Heart left ventricle (tissue), 16 donors: ENCODE results near the gene NKIRAS1. TPM values are rescaled to one million over a fixed set of nuclear protein-coding genes. Genes with fewer than 3 reads are reported as not detected.

Experiments
- ATAC-seq, 4 donors: fragments of 200-7000 bp; cut with Tn5 transposase; one replicate each; pipeline ENCODE4 v1.9.1; 2020 to 2022; ENCODE audit warnings: moderate library complexity in 4 of 4, mild to moderate bottlenecking in 3 of 4, moderate number of reproducible peaks in 1 of 4
- DNase-seq, 5 donors: peaks; one replicate each; pipeline ENCODE4 v3.0.0-alpha.2; 2020
- H3K27ac ChIP-seq, 12 donors: fragments of 200-600 bp; sonication (generic) in 4 of 12; one replicate each; pipeline versions ENCODE4 v1.5.0 to v1.8.0; 2016 to 2022; ENCODE audit warnings: mild to moderate bottlenecking in 2 of 12
- H3K27me3 ChIP-seq, 9 donors: fragments of 200-600 bp; sonication (generic) in 2 of 9; one replicate each; pipeline versions ENCODE4 v1.5.1 to v1.8.0; 2016 to 2022; ENCODE audit warnings: mild to moderate bottlenecking in 3 of 9
- H3K36me3 ChIP-seq, 9 donors: fragments of 200-600 bp; sonication (generic) in 2 of 9; one replicate each; pipeline versions ENCODE4 v1.5.0 to v1.8.0; 2018 to 2022; ENCODE audit warnings: mild to moderate bottlenecking in 2 of 9
- H3K4me1 ChIP-seq, 12 donors: fragments of 200-600 bp; sonication (generic) in 4 of 12; one replicate each; pipeline versions ENCODE4 v1.5.0 to v1.8.0; 2016 to 2022; ENCODE audit warnings: mild to moderate bottlenecking in 3 of 12
- H3K4me3 ChIP-seq, 12 donors: fragments of 200-600 bp; sonication (generic) in 4 of 12; one replicate each; pipeline versions ENCODE4 v1.5.0 to v1.8.0; 2017 to 2022; ENCODE audit warnings: mild to moderate bottlenecking in 9 of 12, moderate library complexity in 4 of 12
- H3K9me3 ChIP-seq, 12 donors: fragments of 200-600 bp; sonication (generic) in 4 of 12; one replicate each; pipeline versions ENCODE4 v1.5.0 to v1.8.0; 2016 to 2022; ENCODE audit warnings: mild to moderate bottlenecking in 1 of 12
- CTCF ChIP-seq, 12 donors: fragments of 200-600 bp; sonication (generic) in 4 of 12; IDR thresholded peaks; one replicate each; pipeline versions ENCODE4 v1.5.0 to v1.8.0; 2018 to 2022; ENCODE audit warnings: antibody characterized with exemption in 12 of 12, mild to moderate bottlenecking in 5 of 12
- POLR2A ChIP-seq, 2 donors: fragments of 450-650 bp; IDR thresholded peaks; one replicate each; pipeline ENCODE4 v1.6.1; 2017; ENCODE audit warnings: antibody characterized with exemption in 2 of 2, mild to moderate bottlenecking in 2 of 2, moderate library complexity in 2 of 2
- WGBS, 4 donors: extraction: QIAGEN DNeasy Blood & Tissue Kit in 2 of 4; methylation state at CpG; one replicate each; pipeline versions ENCODE4 v1.1.5 to v1.1.7; 2013 to 2018; 5-methylcytosine and 5-hydroxymethylcytosine counted together
- intact Hi-C, 10 donors: fragments of 100-400 bp; cut with DNase I; formaldehyde crosslinking; loops; one replicate each; pipeline versions ENCODE4 v1.11.1 to v1.14.2; 2022
- long read RNA-seq, 3 donors: library from polyadenylated mRNA; unstranded; transcript quantifications; one replicate each; pipeline ENCODE4 v2.0.0, GENCODE V29; 2020 to 2021
- polyA plus RNA-seq, 2 donors: library from polyadenylated mRNA; stranded (reverse); fragments of 200-250 nt; gene quantifications; one replicate each; pipeline ENCODE4 v1.2.3, GENCODE V29; 2013
- total RNA-seq, 9 donors: library from RNA; depleted of rRNA in 2 of 9; stranded (reverse); fragments of >200 nt in 2 of 9; fragmentation: NEBNext Ultra II Directional in 3 of 9; extraction: Animal tissue kit (Norgen Biotek cat#: 25700) in 3 of 9; gene quantifications; one replicate each; pipeline versions ENCODE4 v1.1.0 to v1.2.4, GENCODE V29; 2016 to 2023
- donor health status: ischemic (EF 13 %, LVEDD 7.1; RV severe dilation, severe dysfunction).
- donor health status: healthy with polysubstance abuse.
- donor health status: DM: no; HTN: yes; CAD: no.
- donor health status: DM: no; HTN: no; CAD: no.
- donor health status: ischemic (EF 25% LVEDD 6.9; RV normal size, moderate dysfunction).
- donor health status: ischemic (EF 25% LVEDD 5.7; RV mildly dilated, moderate dysfunction).
- donor health status: healthy.
- donor health status: DM: yes; HTN: yes; CAD: no.
- donor health status: ischemic (EF 35%, LVEDD 5.7; RV mildly dilated, moderate dysfunction).
- donor health status: nonischemic (EF 11% LVEDD 7.7; RV severe dilation, severe dysfunction).
- donor health status: DM: yes; HTN: yes; CAD: no.
- donor health status: PGD.
- donor health status: ischemic (EF 29% LVEDD 5.4; RV normal size, mild dysfunction).
- donor health status: nonischemic (EF 23%, LVEDD 6.1; RV moderate dilation, normal function).

NKIRAS1 gene
- total RNA-seq (10 to 100 TPM; 15.2 to 23.2 (median 18.8) TPM), polyA plus RNA-seq (10 to 100 TPM; 13.3 to 17.8 TPM)
- long read RNA-seq, donor 1, transcript NKIRAS1-206 (5 exons, 2,014 nt): major isoform, 33 of 47 reads
- long read RNA-seq, donor 1, partial matches to known transcripts: 0 of 47 reads
- long read RNA-seq, donor 1, other reads (novel, unspliced or antisense): 11 of 47 reads
- long read RNA-seq, donor 2, transcript NKIRAS1-206 (5 exons, 2,014 nt): major isoform, 84 of 129 reads
- long read RNA-seq, donor 2, partial matches to known transcripts: 1 of 129 reads
- long read RNA-seq, donor 2, other reads (novel, unspliced or antisense): 36 of 129 reads
- long read RNA-seq, donor 3, transcript NKIRAS1-206 (5 exons, 2,014 nt): major isoform, 29 of 37 reads
- long read RNA-seq, donor 3, partial matches to known transcripts: 0 of 37 reads
- long read RNA-seq, donor 3, other reads (novel, unspliced or antisense): 6 of 37 reads

- peaks cover 7 to 48% (median 25%) of the 10 kb centered on the region in 12 donors for H3K4me1 ChIP-seq
- H3K36me3 ChIP-seq: peaks cover 0 to 43% (median 41%) of the 10 kb centered on the region in 9 donors
- peak within 1 kb of the TSS; percentile 66 to 96 (median 92) for H3K27ac ChIP-seq
- DNase-seq: peak; percentile 97 to 99 (median 98)
- no peaks in the 10 kb centered on the region for H3K9me3 ChIP-seq
- no peaks in the 10 kb centered on the region for H3K27me3 ChIP-seq
- peak within 1 kb of the TSS; percentile 76 to 99 (median 85) for H3K4me3 ChIP-seq
- peak; percentile 40 to 73 (median 52) for TF ChIP-seq CTCF (IDR thresholded peaks at IDR 0.05)
- TF ChIP-seq POLR2A (IDR thresholded peaks at IDR 0.05): peak; percentile 58 to 96
- intact Hi-C loops: loop anchor here in 5 of 10 donors (1.0 to 2.0 kb wide), 3 partner anchors 28 to 30 kb away; partner anchors contain the start of gene NR1D2 (in 4 of the 5)
- ATAC-seq: peak; percentile 98 to 99 (median 99)
- 0 to 1% (median 0%) methylated on average over 22 to 64 of the region's 64 CpGs for WGBS, 4 donors
These were observed at the start of gene NKIRAS1, which contains the start of gene RPL15 for GRCh38 chr3:23916886-23917678. Gene NKIRAS1, minus strand, starts transcription at chr3:23916990. Its CDS starts 6,086 bp downstream, at chr3:23910904. Gene RPL15, plus strand, starts transcription at chr3:23917132. Its CDS starts 728 bp downstream, at chr3:23917860.

GRCh38 chr3:23966328-23966727 is 49.5 kb upstream of the NKIRAS1 start:
- no peak for DNase-seq
- peaks cover 0 to 46% (median 6%) of the 10 kb centered on the region in 12 donors for H3K4me1 ChIP-seq
- no peaks in the 10 kb centered on the region for H3K27me3 ChIP-seq
- peaks cover 0 to 100% (median 97%) of the 10 kb centered on the region in 9 donors for H3K36me3 ChIP-seq
- no peaks in the 10 kb centered on the region for H3K9me3 ChIP-seq
- H3K27ac ChIP-seq: no peak overlapping the region
- TF ChIP-seq CTCF (IDR thresholded peaks at IDR 0.05) (no peak), POLR2A (IDR thresholded peaks at IDR 0.05) (no peak)
- no peak for ATAC-seq
- intact Hi-C loops: no loop called here
- no peak overlapping the region for H3K4me3 ChIP-seq
- WGBS, 4 donors: 65 to 79% (median 67%) methylated on average over 1 of the region's 1 CpG

- no peak overlapping the region for H3K27ac ChIP-seq
- H3K36me3 ChIP-seq: peaks cover 0 to 100% (median 96%) of the 10 kb centered on the region in 9 donors
These were observed 47.9 kb upstream of the NKIRAS1 start for GRCh38 chr3:23964537-23965235.

More at GRCh38 chr3:23964537-23965235, 47.9 kb upstream of the NKIRAS1 start:
- Histone ChIP-seq H3K4me1 (peaks cover 0 to 45% (median 7%) of the 10 kb centered on the region in 12 donors), H3K9me3 (no peaks in the 10 kb centered on the region), H3K27me3 (no peaks in the 10 kb centered on the region), H3K4me3 (no peak overlapping the region)
- 87 to 92% (median 89%) methylated on average over 3 of the region's 3 CpGs for WGBS, 4 donors
- ATAC-seq (no peak), DNase-seq (no peak)
- intact Hi-C loops: no loop called here
- TF ChIP-seq POLR2A (IDR thresholded peaks at IDR 0.05) (no peak), CTCF (IDR thresholded peaks at IDR 0.05) (no peak)
